Measurements from ENCODE around the gene LRRC9. TPM values are rescaled to one million over a fixed set of nuclear protein-coding genes. Genes with fewer than 3 reads are reported as not detected.
A peak's percentile ranks its signal among the peaks of the same experiment; 100 is the strongest.

Gene LRRC9
- total and polyA plus RNA-seq, 2 of the 13 experiments (the other 11 are each of a cell fraction or from before 2014, with no cell fraction given) = 0.08 to 0.18 TPM

GRCh38 chr14:59870277-59871165 lies 49.4 kb upstream of the LRRC9 start, which contains the start of gene RTN1:
TSS of gene RTN1 (minus strand) at chr14:59870776. CDS start at chr14:59870630, 146 bp downstream.
- FAIRE-seq (no peak), ATAC-seq (peak; percentile 89), DNase-seq (ENCODE audit: low spot score) (no peak)
- intact Hi-C loops (cut with micrococcal nuclease; ENCODE audit: unreplicated experiment) (no loop called here), in situ Hi-C loops (cut with HindIII; ENCODE audit: extremely low pct_ligation_motif_present, low pct_unique_long_range_greater_than_20kb) (no loop called here)
- Histone ChIP-seq H3K36me3 (replicated peaks in 1 of 2; ENCODE audit: control insufficient read depth in 1 of 2, insufficient read depth in 2 of 2, low read length in 2 of 2) (no peaks in the 10 kb centered on the region), H3K27ac (ENCODE audit: extremely low read length, insufficient read depth, low read length) (no peak within 1 kb of the TSS), H3K9me3 (ENCODE audit: low read length) (no peaks in the 10 kb centered on the region), H2AFZ (ENCODE audit: low read length) (no peak within 1 kb of the TSS), H3K4me1 (ENCODE audit: insufficient read depth, low read length) (peaks cover 8% of the 10 kb centered on the region; the same call in 1 of the 2 replicates), H3K4me2 (ENCODE audit: low read depth, low read length) (peak within 1 kb of the TSS; percentile 54), H4K20me1 (ENCODE audit: insufficient read depth, low read length) (no peaks in the 10 kb centered on the region), H3K27me3 (ENCODE audit: control insufficient read depth in 1 of 2, insufficient read depth in 2 of 2, low read length in 2 of 2) (peaks cover 0 to 30% of the 10 kb centered on the region in 2 experiments; a peak in 2 of 5 replicates), H3K4me3 (replicated peaks in 1 of 3; ENCODE audit: insufficient read depth in 1 of 3, low read depth in 2 of 3, low read length in 3 of 3) (peak within 1 kb of the TSS; percentile 35 to 64 (median 37)), H3K9ac (ENCODE audit: insufficient read depth, low read depth, low read length) (no peak within 1 kb of the TSS), H3K79me2 (ENCODE audit: insufficient read depth, low read length) (no peaks in the 10 kb centered on the region)
- ChIA-PET POLR2A (no interaction called here), CTCF (ENCODE audit: low intra/inter-chr PET ratio, low total read pairs) (no interaction called here)
- 1% methylated on average over 26 of the region's 84 CpGs for WGBS (ENCODE audit: low lambda C conversion rate)
- BruUV-seq (replicated peaks) = no TSS peak
- TF ChIP-seq, protein P1, sequence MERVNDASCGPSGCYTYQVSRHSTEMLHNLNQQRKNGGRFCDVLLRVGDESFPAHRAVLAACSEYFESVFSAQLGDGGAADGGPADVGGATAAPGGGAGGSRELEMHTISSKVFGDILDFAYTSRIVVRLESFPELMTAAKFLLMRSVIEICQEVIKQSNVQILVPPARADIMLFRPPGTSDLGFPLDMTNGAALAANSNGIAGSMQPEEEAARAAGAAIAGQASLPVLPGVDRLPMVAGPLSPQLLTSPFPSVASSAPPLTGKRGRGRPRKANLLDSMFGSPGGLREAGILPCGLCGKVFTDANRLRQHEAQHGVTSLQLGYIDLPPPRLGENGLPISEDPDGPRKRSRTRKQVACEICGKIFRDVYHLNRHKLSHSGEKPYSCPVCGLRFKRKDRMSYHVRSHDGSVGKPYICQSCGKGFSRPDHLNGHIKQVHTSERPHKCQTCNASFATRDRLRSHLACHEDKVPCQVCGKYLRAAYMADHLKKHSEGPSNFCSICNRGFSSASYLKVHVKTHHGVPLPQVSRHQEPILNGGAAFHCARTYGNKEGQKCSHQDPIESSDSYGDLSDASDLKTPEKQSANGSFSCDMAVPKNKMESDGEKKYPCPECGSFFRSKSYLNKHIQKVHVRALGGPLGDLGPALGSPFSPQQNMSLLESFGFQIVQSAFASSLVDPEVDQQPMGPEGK (CRISPR knock-in tag; IDR thresholded peaks at IDR 0.05) = no peak
- TF ChIP-seq KDM2A (CRISPR knock-in tag; IDR thresholded peaks at IDR 0.05; ENCODE audit: borderline replicate concordance, low read depth) (peak; percentile 19; the same call in 1 of the 2 replicates), SYNCRIP (IDR thresholded peaks at IDR 0.05; ENCODE audit: insufficient read depth, low read depth, low read length) (no peak), NAIF1 (CRISPR knock-in tag; IDR thresholded peaks at IDR 0.05; ENCODE audit: borderline replicate concordance) (0 out of 2 replicates have a peak, but pooled peaks have one; percentile 64), ZNF713 (CRISPR knock-in tag; IDR thresholded peaks at IDR 0.05) (no peak), ZNF251 (CRISPR knock-in tag; IDR thresholded peaks at IDR 0.05) (no peak), ZNF777 (CRISPR knock-in tag; IDR thresholded peaks at IDR 0.05) (0 out of 2 replicates have a peak, but pooled peaks have one; percentile 8), KLF6 (CRISPR knock-in tag; IDR thresholded peaks at IDR 0.05) (no peak), HOXA9 (CRISPR knock-in tag; IDR thresholded peaks at IDR 0.05; ENCODE audit: borderline replicate concordance) (no peak), ZNF224 (CRISPR knock-in tag; IDR thresholded peaks at IDR 0.05) (no peak), ZNF687 (CRISPR knock-in tag; IDR thresholded peaks at IDR 0.05) (peak; percentile 24; the same call in 1 of the 2 replicates), BORCS8-MEF2B (CRISPR knock-in tag; IDR thresholded peaks at IDR 0.05) (0 out of 2 replicates have a peak, but pooled peaks have one; percentile 25), HMG20B (CRISPR knock-in tag; conservative IDR thresholded peaks at IDR 0.05) (no peak), YY1 (IDR thresholded peaks at IDR 0.05; ENCODE audit: insufficient read depth, insufficient replicate concordance, low read depth, low read length) (no peak)
- TF ChIP-seq, protein P2, sequence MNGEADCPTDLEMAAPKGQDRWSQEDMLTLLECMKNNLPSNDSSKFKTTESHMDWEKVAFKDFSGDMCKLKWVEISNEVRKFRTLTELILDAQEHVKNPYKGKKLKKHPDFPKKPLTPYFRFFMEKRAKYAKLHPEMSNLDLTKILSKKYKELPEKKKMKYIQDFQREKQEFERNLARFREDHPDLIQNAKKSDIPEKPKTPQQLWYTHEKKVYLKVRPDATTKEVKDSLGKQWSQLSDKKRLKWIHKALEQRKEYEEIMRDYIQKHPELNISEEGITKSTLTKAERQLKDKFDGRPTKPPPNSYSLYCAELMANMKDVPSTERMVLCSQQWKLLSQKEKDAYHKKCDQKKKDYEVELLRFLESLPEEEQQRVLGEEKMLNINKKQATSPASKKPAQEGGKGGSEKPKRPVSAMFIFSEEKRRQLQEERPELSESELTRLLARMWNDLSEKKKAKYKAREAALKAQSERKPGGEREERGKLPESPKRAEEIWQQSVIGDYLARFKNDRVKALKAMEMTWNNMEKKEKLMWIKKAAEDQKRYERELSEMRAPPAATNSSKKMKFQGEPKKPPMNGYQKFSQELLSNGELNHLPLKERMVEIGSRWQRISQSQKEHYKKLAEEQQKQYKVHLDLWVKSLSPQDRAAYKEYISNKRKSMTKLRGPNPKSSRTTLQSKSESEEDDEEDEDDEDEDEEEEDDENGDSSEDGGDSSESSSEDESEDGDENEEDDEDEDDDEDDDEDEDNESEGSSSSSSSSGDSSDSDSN (CRISPR knock-in tag; IDR thresholded peaks at IDR 0.05) = peak; percentile 23; the same call in 1 of the 2 replicates

Data from HepG2 (cell line).